Spleen (tissue), 11 donors: Measurements from ENCODE around the gene LTBP2. TPM values are rescaled to one million over a fixed set of nuclear protein-coding genes. Genes with fewer than 3 reads are reported as not detected.

Experiments
- DNase-seq: peaks from one replicate; pipeline ENCODE4 v3.0.0-alpha.2; 2020
- H3K27ac ChIP-seq, 8 donors: fragments of 200-600 bp; sonication (generic) in 7 of 8; 1 replicate in 4 of 8; 2 replicates in 4 of 8; pipeline versions ENCODE4 v1.5.0 to v1.8.0; 2016 to 2021; ENCODE audit warnings: inconsistent platforms in 4 of 8, mild to moderate bottlenecking in 4 of 8, moderate library complexity in 1 of 8
- H3K27me3 ChIP-seq, 7 donors: fragments of 200-600 bp; sonication (generic) in 6 of 7; replicated peaks in 1 of 7; 1 replicate in 4 of 7; 2 replicates in 3 of 7; pipeline versions ENCODE4 v1.5.0 to v1.8.0; 2016 to 2021; ENCODE audit warnings: inconsistent platforms in 3 of 7, mild to moderate bottlenecking in 1 of 7
- H3K36me3 ChIP-seq, 6 donors: fragments of 200-600 bp; sonication (generic) in 5 of 6; 1 replicate in 4 of 6; 2 replicates in 2 of 6; pipeline versions ENCODE4 v1.5.0 to v1.8.0; 2016 to 2021; ENCODE audit warnings: inconsistent platforms in 2 of 6
- H3K4me1 ChIP-seq, 6 donors: fragments of 200-600 bp; sonication (generic) in 5 of 6; 1 replicate in 3 of 6; 2 replicates in 3 of 6; pipeline versions ENCODE4 v1.5.0 to v1.8.0; 2016 to 2021; ENCODE audit warnings: inconsistent platforms in 3 of 6
- H3K4me3 ChIP-seq, 8 donors: fragments of 200-600 bp; sonication (generic) in 7 of 8; 1 replicate in 4 of 8; 2 replicates in 4 of 8; pipeline versions ENCODE4 v1.5.0 to v1.8.0; 2016 to 2021; ENCODE audit warnings: inconsistent platforms in 4 of 8, mild to moderate bottlenecking in 4 of 8, moderate library complexity in 2 of 8
- H3K9me3 ChIP-seq, 8 donors: fragments of 200-600 bp; sonication (generic) in 7 of 8; 1 replicate in 4 of 8; 2 replicates in 4 of 8; pipeline versions ENCODE4 v1.5.0 to v1.8.0; 2016 to 2021; ENCODE audit warnings: inconsistent platforms in 4 of 8
- POLR2A ChIP-seq, 3 donors: fragments of 450-650 bp; IDR thresholded peaks; one replicate each; pipeline ENCODE4 v1.5.1; 2017; ENCODE audit warnings: antibody characterized with exemption in 3 of 3, mild to moderate bottlenecking in 1 of 3
- POLR2AphosphoS5 ChIP-seq, 3 donors: sonication (generic); formaldehyde crosslinking; IDR thresholded peaks; one replicate each; pipeline ENCODE4 v1.5.1; 2017; ENCODE audit warnings: antibody characterized with exemption in 3 of 3
- WGBS, 5 donors: extraction: QIAGEN DNeasy Blood & Tissue Kit in 3 of 5; methylation state at CpG; one replicate each; pipeline versions ENCODE4 v1.1.5 to v1.1.7; 2013 to 2018; 5-methylcytosine and 5-hydroxymethylcytosine counted together
- intact Hi-C: fragments of 100-400 bp; cut with DNase I; formaldehyde crosslinking; loops from one replicate; pipeline ENCODE4 v1.15.0; 2023; ENCODE audit warnings: low total_unique reads
- polyA plus RNA-seq, 3 donors: library from polyadenylated mRNA; stranded (reverse); fragments of 200-250 nt; gene quantifications; one replicate each; pipeline ENCODE4 v1.2.1, GENCODE V29; 2013
- total RNA-seq, 7 donors: library from RNA; depleted of rRNA in 3 of 7; stranded (reverse); fragments of >200 nt in 3 of 7; fragmentation: NEBNext Ultra II Directional in 4 of 7; extraction: Animal tissue kit (Norgen Biotek cat#: 25700) in 4 of 7; gene quantifications; one replicate each; pipeline versions ENCODE4 v1.1.0 to v1.2.1, GENCODE V29; 2016 to 2021
- TF ChIP-seq, protein P1 (sequence below), 11 experiments: fragments of 200-600 bp in 7 of 11; fragments of 450-650 bp in 4 of 11; sonication (generic) in 4 of 11; IDR thresholded peaks in 8 of 11; conservative IDR thresholded peaks in 3 of 11; 1 replicate in 7 of 11; 2 replicates in 4 of 11; pipeline versions ENCODE4 v1.4.0 to v1.8.0; 2016 to 2021; ENCODE audit warnings: antibody characterized with exemption in 11 of 11, inconsistent platforms in 4 of 11, mild to moderate bottlenecking in 1 of 11
- donor health status: healthy with polysubstance abuse.
- donor health status: DM: no; HTN: no; CAD: no; lungs with moderate emphysema.
- donor health status: DM: no; HTN: no; CAD: no.
- donor health status: Bipolar disorder and iron deficiency.
- donor health status: healthy.
- donor health status: DM: no; HTN: no; CAD: no.
- donor health status: DM: yes; HTN: yes; CAD: no.

Gene LTBP2
- total and polyA plus RNA-seq, 10 donors = 3.4 to 10.7 (median 5.6) TPM

DNA sequence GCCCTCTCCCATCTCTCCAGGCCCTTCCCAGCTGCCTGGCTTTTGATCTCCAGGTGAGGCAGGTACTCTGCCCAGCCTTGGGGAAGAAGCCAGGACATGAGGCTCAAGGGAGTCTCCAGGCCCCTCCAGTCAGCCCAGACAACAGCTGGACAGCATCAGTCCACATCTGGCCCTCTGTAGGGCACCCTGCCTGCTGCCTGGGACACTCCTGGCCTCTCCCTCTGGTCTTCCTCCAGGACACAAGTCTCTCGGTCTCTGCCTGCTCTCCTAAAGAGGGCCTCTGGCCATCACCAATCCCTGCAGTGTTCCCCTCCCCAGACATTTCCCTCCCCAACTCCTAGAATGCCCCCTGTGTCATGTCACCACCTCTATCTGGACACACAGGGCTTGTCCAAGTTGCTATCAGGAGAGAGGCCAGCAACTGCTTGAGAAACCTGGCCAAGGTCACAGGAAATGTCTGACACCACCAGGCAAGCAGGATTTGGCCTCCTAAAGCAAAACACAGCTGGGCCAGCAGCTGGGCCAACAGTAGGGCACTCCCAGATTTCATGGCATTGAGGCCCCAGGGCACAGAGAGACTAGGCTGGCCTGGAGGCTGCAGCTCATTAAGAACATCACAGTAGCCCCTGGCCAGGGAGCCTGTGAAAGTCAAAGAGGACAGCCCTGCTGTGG, 29.0 kb downstream of the LTBP2 start:
- no peak overlapping the region for H3K4me3 ChIP-seq
- no peak for TF ChIP-seq POLR2A (IDR thresholded peaks at IDR 0.05)
- TF ChIP-seq POLR2AphosphoS5 (IDR thresholded peaks at IDR 0.05) = peak in 2 of 3 donors; percentile 39 to 53
- TF ChIP-seq, protein P1, sequence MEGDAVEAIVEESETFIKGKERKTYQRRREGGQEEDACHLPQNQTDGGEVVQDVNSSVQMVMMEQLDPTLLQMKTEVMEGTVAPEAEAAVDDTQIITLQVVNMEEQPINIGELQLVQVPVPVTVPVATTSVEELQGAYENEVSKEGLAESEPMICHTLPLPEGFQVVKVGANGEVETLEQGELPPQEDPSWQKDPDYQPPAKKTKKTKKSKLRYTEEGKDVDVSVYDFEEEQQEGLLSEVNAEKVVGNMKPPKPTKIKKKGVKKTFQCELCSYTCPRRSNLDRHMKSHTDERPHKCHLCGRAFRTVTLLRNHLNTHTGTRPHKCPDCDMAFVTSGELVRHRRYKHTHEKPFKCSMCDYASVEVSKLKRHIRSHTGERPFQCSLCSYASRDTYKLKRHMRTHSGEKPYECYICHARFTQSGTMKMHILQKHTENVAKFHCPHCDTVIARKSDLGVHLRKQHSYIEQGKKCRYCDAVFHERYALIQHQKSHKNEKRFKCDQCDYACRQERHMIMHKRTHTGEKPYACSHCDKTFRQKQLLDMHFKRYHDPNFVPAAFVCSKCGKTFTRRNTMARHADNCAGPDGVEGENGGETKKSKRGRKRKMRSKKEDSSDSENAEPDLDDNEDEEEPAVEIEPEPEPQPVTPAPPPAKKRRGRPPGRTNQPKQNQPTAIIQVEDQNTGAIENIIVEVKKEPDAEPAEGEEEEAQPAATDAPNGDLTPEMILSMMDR (IDR thresholded peaks at IDR 0.05 in 8 of 11, conservative IDR thresholded peaks at IDR 0.05 in 3 of 11) = no peak
- peaks cover 0 to 14% (median 2%) of the 10 kb centered on the region in 6 donors for H3K4me1 ChIP-seq
- intact Hi-C loops = no loop called here
- 56 to 71% (median 67%) methylated on average over 1 of the region's 1 CpG for WGBS, 5 donors
- no peaks in the 10 kb centered on the region for H3K9me3 ChIP-seq
- no peaks in the 10 kb centered on the region for H3K27me3 ChIP-seq
- no peaks in the 10 kb centered on the region for H3K36me3 ChIP-seq
- DNase-seq = peak; percentile 51
- no peak overlapping the region for H3K27ac ChIP-seq

DNA sequence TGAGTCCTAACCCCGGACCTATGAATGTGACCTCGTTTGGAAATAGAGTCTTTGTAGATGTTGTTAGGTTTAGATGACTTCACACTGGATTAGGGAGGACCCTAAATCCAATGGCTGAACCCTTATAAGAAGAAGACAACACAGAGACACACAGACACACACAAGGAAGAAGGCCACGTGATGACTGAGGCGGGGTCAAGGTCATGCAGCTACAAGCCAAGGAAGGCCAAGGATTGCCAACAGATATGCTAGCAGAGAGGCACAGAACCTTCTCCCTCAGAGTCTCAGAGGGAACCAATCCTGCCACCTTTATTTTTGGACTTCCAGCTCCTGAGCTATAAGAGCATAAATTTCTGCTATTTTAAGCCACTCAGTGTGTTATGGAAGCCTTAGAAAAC, 31.8 kb downstream of the LTBP2 start:
- no peaks in the 10 kb centered on the region for H3K9me3 ChIP-seq
- WGBS, 5 donors = 69 to 80% (median 76%) methylated on average over 4 of the region's 4 CpGs
- no peak overlapping the region for H3K27ac ChIP-seq
- no peaks in the 10 kb centered on the region for H3K27me3 ChIP-seq
- peaks cover 0 to 31% (median 8%) of the 10 kb centered on the region in 6 donors for H3K4me1 ChIP-seq
- DNase-seq = peak; percentile 9
- TF ChIP-seq POLR2AphosphoS5 (IDR thresholded peaks at IDR 0.05) = no peak
- TF ChIP-seq, protein P1 (IDR thresholded peaks at IDR 0.05 in 8 of 11, conservative IDR thresholded peaks at IDR 0.05 in 3 of 11) = no peak
- no peak for TF ChIP-seq POLR2A (IDR thresholded peaks at IDR 0.05)
- H3K4me3 ChIP-seq = no peak overlapping the region
- intact Hi-C loops = no loop called here
- no peaks in the 10 kb centered on the region for H3K36me3 ChIP-seq

DNA sequence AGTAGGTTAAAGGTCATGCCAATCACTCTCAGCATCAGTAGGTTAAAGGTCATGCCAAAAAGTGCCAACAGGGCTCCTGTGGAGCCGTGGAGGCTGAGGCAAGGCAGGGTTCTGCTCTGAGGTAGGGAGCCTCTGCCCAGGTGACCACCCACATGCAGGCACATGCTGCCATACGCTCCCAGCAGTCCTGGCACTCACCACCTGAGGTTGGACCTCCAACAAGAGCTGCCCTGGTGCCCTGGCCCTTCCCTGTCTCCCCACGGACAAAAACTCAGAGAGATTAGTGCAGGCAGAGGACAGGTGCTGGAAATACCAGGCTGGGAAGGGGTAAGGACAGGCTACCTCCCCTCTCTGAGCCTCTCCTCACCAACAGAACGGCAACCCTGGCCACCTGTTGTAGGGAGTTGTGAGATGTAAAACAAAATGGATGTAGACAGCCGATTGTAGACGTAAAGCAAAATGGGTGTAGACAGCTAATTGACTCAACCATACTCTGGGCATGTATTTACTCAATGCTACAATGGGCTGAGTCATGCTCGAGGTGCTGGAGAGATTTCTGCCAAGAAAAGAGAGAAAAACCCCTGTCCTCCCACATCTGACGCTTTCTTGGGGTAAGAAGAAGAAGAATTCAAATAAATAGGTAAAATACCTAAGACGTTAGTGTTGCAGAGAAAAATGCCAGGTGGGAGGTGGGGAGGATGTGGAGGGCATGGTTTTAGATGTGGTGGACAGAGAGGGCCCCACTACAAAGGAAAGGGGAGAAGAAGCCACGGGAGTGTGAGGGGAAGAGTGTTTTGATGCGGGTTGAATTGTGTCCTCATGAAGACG, 32.4 kb downstream of the LTBP2 start:
- no peaks in the 10 kb centered on the region for H3K36me3 ChIP-seq
- H3K9me3 ChIP-seq = no peaks in the 10 kb centered on the region
- H3K27me3 ChIP-seq = no peaks in the 10 kb centered on the region
- H3K4me1 ChIP-seq = peaks cover 0 to 29% (median 8%) of the 10 kb centered on the region in 6 donors
- peak; percentile 50 for DNase-seq
- intact Hi-C loops = no loop called here
- no peak overlapping the region for H3K4me3 ChIP-seq
- TF ChIP-seq, protein P1 (IDR thresholded peaks at IDR 0.05 in 8 of 11, conservative IDR thresholded peaks at IDR 0.05 in 3 of 11) = no peak
- TF ChIP-seq POLR2AphosphoS5 (IDR thresholded peaks at IDR 0.05) = no peak
- no peak for TF ChIP-seq POLR2A (IDR thresholded peaks at IDR 0.05)
- 66 to 79% (median 76%) methylated on average over 12 of the region's 12 CpGs for WGBS, 5 donors
- H3K27ac ChIP-seq = no peak overlapping the region

- Histone ChIP-seq H3K27me3 (no peaks in the 10 kb centered on the region), H3K36me3 (no peaks in the 10 kb centered on the region), H3K4me3 (no peak overlapping the region), H3K9me3 (no peaks in the 10 kb centered on the region), H3K4me1 (peaks cover 2 to 34% (median 12%) of the 10 kb centered on the region in 6 donors), H3K27ac (no peak overlapping the region)
- intact Hi-C loops = no loop called here
- 66 to 93% (median 78%) methylated on average over 5 of the region's 5 CpGs for WGBS, 5 donors
- peak; percentile 48 for DNase-seq
- no peak for TF ChIP-seq POLR2A (IDR thresholded peaks at IDR 0.05)
- TF ChIP-seq, protein P1 (IDR thresholded peaks at IDR 0.05 in 8 of 11, conservative IDR thresholded peaks at IDR 0.05 in 3 of 11) = no peak
- no peak for TF ChIP-seq POLR2AphosphoS5 (IDR thresholded peaks at IDR 0.05)
Observed at GRCh38 chr14:74578479-74578878, 33.6 kb downstream of the LTBP2 start.
